ENCODE results near the gene CNIH2. TPM values are rescaled to one million over a fixed set of nuclear protein-coding genes. Genes with fewer than 3 reads are reported as not detected.

CNIH2 gene
- total RNA-seq, 1 donor from 2014 or later, result 21.3 TPM

- H3K9me3 Mint-ChIP-seq, result no peaks in the 10 kb centered on the region
- H3K27ac Mint-ChIP-seq, result no peak overlapping the region
- no peaks in the 10 kb centered on the region for H3K36me3 Mint-ChIP-seq
- peaks cover 9% of the 10 kb centered on the region for H3K4me1 Mint-ChIP-seq (ENCODE audit: unreplicated experiment)
- no peak for DNase-seq (ENCODE audit: extremely low spot score, unreplicated experiment)
- peaks cover 53% of the 10 kb centered on the region for H3K27me3 Mint-ChIP-seq
- no peak overlapping the region for H3K4me3 Mint-ChIP-seq
- TF ChIP-seq CTCF (conservative IDR thresholded peaks at IDR 0.05), result no peak
Measured at GRCh38 chr11:66294626-66295620, 16.9 kb downstream of the CNIH2 start.

- Mint-ChIP-seq H3K27me3 (peaks cover 35% of the 10 kb centered on the region), H3K36me3 (no peaks in the 10 kb centered on the region), H3K27ac (no peak overlapping the region), H3K4me3 (no peak overlapping the region), H3K9me3 (no peaks in the 10 kb centered on the region), H3K4me1 (ENCODE audit: unreplicated experiment) (no peaks in the 10 kb centered on the region)
- no peak for TF ChIP-seq CTCF (conservative IDR thresholded peaks at IDR 0.05)
- DNase-seq (ENCODE audit: extremely low spot score, unreplicated experiment), result no peak
Measured at GRCh38 chr11:66297610-66298009, 19.6 kb downstream of the CNIH2 start.

- H3K36me3 Mint-ChIP-seq, result no peaks in the 10 kb centered on the region
- H3K27ac Mint-ChIP-seq, result no peak overlapping the region
- no peaks in the 10 kb centered on the region for H3K4me1 Mint-ChIP-seq (ENCODE audit: unreplicated experiment)
- H3K27me3 Mint-ChIP-seq, result peaks cover 20% of the 10 kb centered on the region
- DNase-seq (ENCODE audit: extremely low spot score, unreplicated experiment), result no peak
- no peak for TF ChIP-seq CTCF (conservative IDR thresholded peaks at IDR 0.05)
- no peaks in the 10 kb centered on the region for H3K9me3 Mint-ChIP-seq
- H3K4me3 Mint-ChIP-seq, result no peak overlapping the region
Measured at GRCh38 chr11:66299186-66299585, 21.2 kb downstream of the CNIH2 start.

- Mint-ChIP-seq H3K36me3 (no peaks in the 10 kb centered on the region), H3K4me3 (no peak overlapping the region), H3K27ac (no peak overlapping the region), H3K4me1 (ENCODE audit: unreplicated experiment) (no peaks in the 10 kb centered on the region), H3K27me3 (peaks cover 16% of the 10 kb centered on the region), H3K9me3 (no peaks in the 10 kb centered on the region)
- DNase-seq (ENCODE audit: extremely low spot score, unreplicated experiment), result no peak
- TF ChIP-seq CTCF (conservative IDR thresholded peaks at IDR 0.05), result no peak
Measured at GRCh38 chr11:66302656-66303055, 24.7 kb downstream of the CNIH2 start.

DNA sequence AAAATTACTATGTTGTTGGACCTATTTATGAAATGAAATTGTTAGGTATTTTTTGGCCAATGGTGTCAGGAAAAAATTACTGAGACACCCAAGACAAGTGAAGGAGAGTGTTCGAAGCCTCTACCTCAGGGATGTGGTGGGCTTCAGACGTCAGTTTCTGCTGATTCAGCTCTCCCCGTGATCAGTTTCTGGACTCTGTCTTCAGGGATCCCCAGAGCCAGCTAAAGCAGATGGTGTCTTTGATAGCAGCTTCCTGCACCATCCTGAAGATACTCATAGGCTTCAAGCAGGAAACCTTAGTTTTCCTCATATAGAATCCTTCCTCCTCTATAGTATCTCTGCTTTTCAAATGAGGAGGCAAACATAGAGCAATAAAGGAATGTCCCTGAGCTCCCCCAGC lies 31.5 kb downstream of the CNIH2 start:
- H3K4me3 Mint-ChIP-seq, result peak overlapping the region; percentile 45
- H3K27ac Mint-ChIP-seq, result no peak overlapping the region

More for the DNA sequence above, 31.5 kb downstream of the CNIH2 start:
- Mint-ChIP-seq H3K4me1 (ENCODE audit: unreplicated experiment) (no peaks in the 10 kb centered on the region), H3K36me3 (no peaks in the 10 kb centered on the region), H3K27me3 (peaks cover 13% of the 10 kb centered on the region), H3K9me3 (no peaks in the 10 kb centered on the region)
- no peak for TF ChIP-seq CTCF (conservative IDR thresholded peaks at IDR 0.05)
- no peak for DNase-seq (ENCODE audit: extremely low spot score, unreplicated experiment)
